GM19099 (cell line): ENCODE data around the gene AFAP1L1.

Experiments used
- POLR2A ChIP-seq: IDR thresholded peaks from 3 replicates; pipeline ENCODE4 v1.6.1; 2011; ENCODE audit warnings: low read depth; ENCODE audit not compliant: insufficient read length; ENCODE audit errors: extremely low read depth

Gene AFAP1L1

GRCh38 chr5:149294872-149295829 lies 23.5 kb downstream of the AFAP1L1 start:
- TF ChIP-seq POLR2A = no peak

- no peak for TF ChIP-seq POLR2A
Observed at GRCh38 chr5:149297340-149298025, 25.8 kb downstream of the AFAP1L1 start.

- no peak for TF ChIP-seq POLR2A
Observed at GRCh38 chr5:149298163-149298562, 26.5 kb downstream of the AFAP1L1 start.

GRCh38 chr5:149298842-149299404 lies 27.3 kb downstream of the AFAP1L1 start:
- TF ChIP-seq POLR2A = no peak

- TF ChIP-seq POLR2A = no peak
Observed at GRCh38 chr5:149299451-149300054, 27.9 kb downstream of the AFAP1L1 start.

- TF ChIP-seq POLR2A = no peak
Observed at GRCh38 chr5:149300441-149300840, 28.8 kb downstream of the AFAP1L1 start.

- TF ChIP-seq POLR2A = no peak
Observed at GRCh38 chr5:149301049-149301743, 29.5 kb downstream of the AFAP1L1 start.

GRCh38 chr5:149301744-149302380 lies 30.2 kb downstream of the AFAP1L1 start:
- TF ChIP-seq POLR2A = no peak

GRCh38 chr5:149302641-149303040 lies 31.0 kb downstream of the AFAP1L1 start:
- no peak for TF ChIP-seq POLR2A

- no peak for TF ChIP-seq POLR2A
Observed at GRCh38 chr5:149303210-149303609, 31.6 kb downstream of the AFAP1L1 start.

GRCh38 chr5:149304195-149305078 lies 32.8 kb downstream of the AFAP1L1 start:
- no peak for TF ChIP-seq POLR2A

GRCh38 chr5:149309354-149309753 lies 37.7 kb downstream of the AFAP1L1 start:
- TF ChIP-seq POLR2A = no peak

GRCh38 chr5:149310488-149310887 lies 38.8 kb downstream of the AFAP1L1 start:
- TF ChIP-seq POLR2A = no peak

- TF ChIP-seq POLR2A = no peak
Observed at GRCh38 chr5:149310947-149311658, 39.4 kb downstream of the AFAP1L1 start.
